ENCODE measurements around the gene CDH5. TPM values are rescaled to one million over a fixed set of nuclear protein-coding genes. Genes with fewer than 3 reads are reported as not detected.

Gene CDH5
- total and polyA plus RNA-seq, 2 donors (not counting 3 experiments of a cell fraction or from before 2014, with no cell fraction given): 765 to 815 TPM

DNA sequence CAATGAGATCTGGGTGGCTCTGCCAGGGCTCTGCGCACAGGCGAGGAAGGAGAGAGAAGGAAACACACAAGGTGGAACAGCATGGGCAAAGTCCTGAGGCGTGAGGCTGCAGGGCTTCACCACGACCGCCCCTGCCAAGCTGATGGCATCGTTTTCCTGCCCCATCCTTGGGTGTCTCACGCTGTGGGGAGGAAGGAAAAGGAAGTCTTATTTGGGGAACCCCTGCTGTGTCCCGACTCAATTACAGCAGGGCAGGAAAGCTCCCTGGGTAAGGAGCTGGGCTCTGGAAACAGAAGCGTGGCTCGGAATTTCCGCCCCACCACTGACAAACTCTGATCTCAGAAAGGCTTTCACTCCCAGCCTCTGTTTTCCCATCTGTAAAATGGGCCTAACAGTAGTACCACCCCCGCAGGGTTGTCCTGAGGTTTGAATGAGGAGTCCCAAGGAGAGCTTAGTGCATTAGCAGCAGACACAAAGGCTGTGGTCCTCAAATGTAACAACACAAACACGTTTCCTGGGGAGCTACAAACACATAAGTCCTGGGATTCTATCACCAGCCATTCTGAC is 3.2 kb upstream of the CDH5 start:
- H3K4me2 ChIP-seq (ENCODE audit: insufficient read depth, low read length): no peak overlapping the region
- H3K4me1 ChIP-seq (ENCODE audit: control insufficient read depth, extremely low read depth, insufficient read depth, low read length): peaks cover 79% of the 10 kb centered on the region
- DNase-seq (ENCODE audit: low read depth, low spot score) (no peak), FAIRE-seq (no peak)
- TF ChIP-seq MYC (IDR thresholded peaks at IDR 0.05; ENCODE audit: low read depth, low read length): no peak
- no peak for TF ChIP-seq FOS (IDR thresholded peaks at IDR 0.05; ENCODE audit: borderline replicate concordance, insufficient read depth, low read length)
- TF ChIP-seq EZH2 (IDR thresholded peaks at IDR 0.05; ENCODE audit: borderline replicate concordance, low read depth, low read length, severe bottlenecking): no peak
- no peak for TF ChIP-seq POLR2AphosphoS5 (IDR thresholded peaks at IDR 0.05; ENCODE audit: insufficient read depth, low read depth, low read length)
- TF ChIP-seq, protein P1, sequence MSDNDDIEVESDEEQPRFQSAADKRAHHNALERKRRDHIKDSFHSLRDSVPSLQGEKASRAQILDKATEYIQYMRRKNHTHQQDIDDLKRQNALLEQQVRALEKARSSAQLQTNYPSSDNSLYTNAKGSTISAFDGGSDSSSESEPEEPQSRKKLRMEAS (IDR thresholded peaks at IDR 0.05; ENCODE audit: insufficient read depth, insufficient read length): no peak
- no peak for TF ChIP-seq POLR2A (IDR thresholded peaks at IDR 0.05; ENCODE audit: low read depth, low read length)
- no peak for TF ChIP-seq GATA2 (IDR thresholded peaks at IDR 0.05; ENCODE audit: insufficient read depth, insufficient read length, low read depth, low read length)
- H3K9me1 ChIP-seq (replicated peaks; ENCODE audit: control insufficient read depth, extremely low read depth, insufficient read depth, low read length): no peaks in the 10 kb centered on the region
- H2AFZ ChIP-seq (ENCODE audit: low read depth, low read length): no peak overlapping the region
- no peaks in the 10 kb centered on the region for H3K9me3 ChIP-seq (replicated peaks; ENCODE audit: control insufficient read depth, insufficient read depth, low read length)
- H3K27me3 ChIP-seq (ENCODE audit: control insufficient read depth in 2 of 2, insufficient read depth in 2 of 2, low read length in 2 of 2): no peaks in the 10 kb centered on the region
- H3K4me3 ChIP-seq (replicated peaks in 1 of 3; ENCODE audit: insufficient read depth in 1 of 3, low read depth in 1 of 3, low read length in 3 of 3): no peak overlapping the region
- peaks cover 27% of the 10 kb centered on the region for H3K79me2 ChIP-seq (ENCODE audit: control insufficient read depth, insufficient read depth, low read length)
- BruUV-seq (replicated peaks): no TSS peak
- intact Hi-C loops (cut with micrococcal nuclease): no loop called here
- peak overlapping the region; percentile 99 for H3K27ac ChIP-seq (ENCODE audit: insufficient read depth, low read depth, low read length)
- no peaks in the 10 kb centered on the region for H3K36me3 ChIP-seq (ENCODE audit: control insufficient read depth in 2 of 2, extremely low read depth in 1 of 2, insufficient read depth in 2 of 2, low read length in 2 of 2)
- no peaks in the 10 kb centered on the region for H4K20me1 ChIP-seq (replicated peaks; ENCODE audit: control insufficient read depth, extremely low read depth, insufficient read depth, low read length)
- CTCF ChIA-PET: interaction anchor here (9.6 kb wide), 1 partner anchor 20 kb away, joined by 66 read pairs; no protein-coding TSS in a partner anchor
- peak overlapping the region; percentile 98 for H3K9ac ChIP-seq (replicated peaks; ENCODE audit: extremely low read depth, insufficient read depth, low read length)
- POLR2A ChIA-PET: no interaction called here
- dilution Hi-C loops (cut with MboI; ENCODE audit: extremely low pct_ligation_motif_present, low sequenced_read_pairs): no loop called here

All from endothelial cell of umbilical vein (primary cell).